SK-N-MC (cell line): ENCODE results near the gene GPX8.
A peak's percentile ranks its signal among the peaks of the same experiment; 100 is the strongest.

Experiments used
- DNase-seq: peaks from one replicate; pipeline ENCODE4 v3.0.0-alpha.2; 2011; ENCODE audit warnings: low read depth, low spot score
- H3K27ac ChIP-seq: fragments of 200-600 bp; sonication (generic); 2 replicates; pipeline ENCODE4 v1.5.1; 2016; ENCODE audit warnings: mixed run types
- H3K36me3 ChIP-seq: fragments of 200-600 bp; sonication (generic); 2 replicates; pipeline ENCODE4 v1.6.1; 2017; ENCODE audit warnings: antibody characterized with exemption, low read length, mixed read lengths; ENCODE audit not compliant: insufficient read depth
- H3K4me3 ChIP-seq: fragments of 200-600 bp; sonication (generic); 2 replicates; pipeline ENCODE4 v1.5.1; 2016
- H3K9ac ChIP-seq: fragments of 200-600 bp; sonication (generic); 2 replicates; pipeline ENCODE4 v1.8.0; 2017; ENCODE audit warnings: mixed run types, mixed read lengths; ENCODE audit not compliant: insufficient read length
- H3K9me3 ChIP-seq: fragments of 200-600 bp; sonication (generic); 2 replicates; pipeline ENCODE4 v1.6.1; 2017; ENCODE audit warnings: low read depth, mild to moderate bottlenecking, antibody characterized with exemption, low read length, moderate library complexity, mixed read lengths
- EZH2 ChIP-seq: fragments of 200-600 bp; sonication (generic); IDR thresholded peaks from one replicate; pipeline ENCODE4 v1.6.1; 2017; ENCODE audit warnings: antibody characterized with exemption
- FOXP2 ChIP-seq: optimal IDR thresholded peaks from 2 replicates; pipeline ENCODE3; 2011; ENCODE audit warnings: mild to moderate bottlenecking, moderate library complexity; ENCODE audit not compliant: insufficient read depth; ENCODE audit errors: extremely low read length, control extremely low read depth
- POLR2AphosphoS5 ChIP-seq: IDR thresholded peaks from 2 replicates; pipeline ENCODE4 v1.6.1; 2012; ENCODE audit warnings: mild to moderate bottlenecking, low read depth, low read length, borderline replicate concordance

Gene GPX8, protein sequence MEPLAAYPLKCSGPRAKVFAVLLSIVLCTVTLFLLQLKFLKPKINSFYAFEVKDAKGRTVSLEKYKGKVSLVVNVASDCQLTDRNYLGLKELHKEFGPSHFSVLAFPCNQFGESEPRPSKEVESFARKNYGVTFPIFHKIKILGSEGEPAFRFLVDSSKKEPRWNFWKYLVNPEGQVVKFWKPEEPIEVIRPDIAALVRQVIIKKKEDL

DNA sequence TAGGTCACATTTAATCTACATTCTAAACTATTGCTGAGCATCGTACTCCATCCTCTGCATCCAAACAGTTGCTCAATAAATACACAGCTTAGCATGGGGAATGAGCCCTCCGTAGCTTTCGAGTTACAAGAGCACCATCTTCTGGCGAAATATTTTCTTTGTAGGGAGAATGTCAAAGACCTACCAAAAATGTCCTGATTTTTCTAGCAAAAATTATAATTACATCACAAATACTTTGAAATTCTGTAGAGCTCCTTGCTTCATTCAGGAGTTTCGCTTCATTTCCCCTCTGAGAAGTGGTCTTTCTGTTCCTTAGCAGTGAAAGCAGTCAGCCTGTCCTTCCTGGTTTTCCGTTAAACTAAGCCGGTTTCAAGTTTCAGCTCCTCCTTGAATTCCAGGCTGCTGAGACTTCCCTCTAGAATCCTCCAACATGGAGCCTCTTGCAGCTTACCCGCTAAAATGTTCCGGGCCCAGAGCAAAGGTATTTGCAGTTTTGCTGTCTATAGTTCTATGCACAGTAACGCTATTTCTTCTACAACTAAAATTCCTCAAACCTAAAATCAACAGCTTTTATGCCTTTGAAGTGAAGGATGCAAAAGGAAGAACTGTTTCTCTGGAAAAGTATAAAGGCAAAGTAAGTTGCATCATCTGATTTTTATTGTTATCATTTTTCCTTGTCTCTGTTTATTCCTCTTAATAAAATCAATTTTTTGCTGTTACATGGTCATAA, at the start of gene GPX8:
Gene GPX8, plus strand, starts transcription at position 409 of the 730 bp plus-strand sequence. Its CDS starts 22 bp downstream, at position 431.
- no peaks in the 10 kb centered on the region for H3K9me3 ChIP-seq
- peaks cover 35% of the 10 kb centered on the region for H3K36me3 ChIP-seq
- peak; percentile 81 for DNase-seq
- TF ChIP-seq EZH2 (no peak), POLR2AphosphoS5 (peak; percentile 75), FOXP2 (no peak)
- peak within 1 kb of the TSS; percentile 94 for H3K9ac ChIP-seq
- peak within 1 kb of the TSS; percentile 93 for H3K27ac ChIP-seq
- H3K4me3 ChIP-seq: peak within 1 kb of the TSS; percentile 77

DNA sequence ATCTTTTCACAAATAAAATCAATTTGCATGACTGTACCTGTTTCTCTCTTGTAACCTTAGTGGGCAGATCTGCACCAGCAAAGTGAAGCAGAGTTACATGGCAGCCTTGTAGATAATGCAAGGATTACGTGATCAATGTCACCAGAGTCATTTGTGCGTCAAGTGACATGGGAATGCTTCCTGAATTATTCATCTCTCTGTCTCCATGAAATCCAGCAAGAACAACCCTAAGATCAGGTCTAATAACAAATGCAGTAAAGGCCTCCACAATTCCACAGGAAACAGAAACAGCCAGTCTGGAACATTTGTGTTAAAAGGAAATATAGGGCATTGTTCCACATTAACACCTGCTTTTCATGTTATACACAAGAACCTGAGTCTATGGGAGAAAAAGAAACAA, 49.8 kb upstream of the GPX8 start:
- DNase-seq: no peak
- no peak for TF ChIP-seq POLR2AphosphoS5
- TF ChIP-seq FOXP2: no peak
- TF ChIP-seq EZH2: no peak
- no peak overlapping the region for H3K4me3 ChIP-seq
- H3K27ac ChIP-seq: no peak overlapping the region
- no peaks in the 10 kb centered on the region; the same call in 1 of the 2 replicates for H3K9me3 ChIP-seq
- no peaks in the 10 kb centered on the region for H3K36me3 ChIP-seq
- H3K9ac ChIP-seq: no peak overlapping the region

DNA sequence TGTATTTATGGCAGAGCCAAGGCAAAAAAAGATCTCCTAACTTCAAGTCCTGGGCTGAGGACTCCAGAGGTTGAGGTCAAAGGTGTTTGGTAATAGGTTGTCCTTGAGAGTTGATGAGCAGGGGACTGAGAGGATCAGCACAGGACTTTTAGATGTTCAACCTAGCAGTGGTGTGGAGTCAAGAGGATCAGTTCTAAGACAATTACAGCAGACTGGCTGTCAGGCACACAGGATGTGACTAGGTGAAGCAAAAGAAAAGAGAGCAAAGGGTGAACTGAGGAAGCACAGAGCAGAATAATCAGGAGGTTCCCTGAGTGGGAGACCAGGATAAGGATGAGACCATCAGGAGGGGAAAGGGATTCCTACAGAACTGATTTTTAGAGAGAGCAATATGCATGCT, 46.6 kb upstream of the GPX8 start:
- Histone ChIP-seq H3K9me3 (no peaks in the 10 kb centered on the region; the same call in 1 of the 2 replicates), H3K4me3 (no peak overlapping the region), H3K27ac (no peak overlapping the region), H3K36me3 (no peaks in the 10 kb centered on the region), H3K9ac (no peak overlapping the region)
- TF ChIP-seq POLR2AphosphoS5 (no peak), FOXP2 (no peak), EZH2 (no peak)
- DNase-seq: no peak

DNA sequence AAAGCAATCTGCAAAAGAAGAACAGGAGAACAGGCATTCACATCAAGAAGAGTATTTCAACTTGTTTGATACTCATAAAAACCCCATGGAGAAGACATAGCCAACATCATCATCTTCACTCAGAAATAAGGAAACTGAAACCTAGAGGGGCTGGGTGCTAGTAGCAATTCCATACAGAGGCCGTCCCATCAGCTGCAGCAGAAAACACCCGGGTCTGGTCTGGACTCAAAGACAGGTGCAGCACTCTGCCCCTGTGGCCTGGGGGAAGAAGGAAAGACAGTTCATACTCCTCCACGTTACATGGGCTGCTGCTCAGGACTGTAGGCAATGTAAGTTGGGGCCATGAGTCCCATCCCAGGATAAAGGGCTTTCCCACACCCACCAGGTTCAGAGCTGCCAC, 45.9 kb upstream of the GPX8 start:
- no peak for DNase-seq
- TF ChIP-seq FOXP2: no peak
- TF ChIP-seq POLR2AphosphoS5: no peak
- TF ChIP-seq EZH2: no peak
- Histone ChIP-seq H3K36me3 (no peaks in the 10 kb centered on the region), H3K9ac (no peak overlapping the region), H3K9me3 (no peaks in the 10 kb centered on the region; the same call in 1 of the 2 replicates), H3K4me3 (no peak overlapping the region), H3K27ac (no peak overlapping the region)

DNA sequence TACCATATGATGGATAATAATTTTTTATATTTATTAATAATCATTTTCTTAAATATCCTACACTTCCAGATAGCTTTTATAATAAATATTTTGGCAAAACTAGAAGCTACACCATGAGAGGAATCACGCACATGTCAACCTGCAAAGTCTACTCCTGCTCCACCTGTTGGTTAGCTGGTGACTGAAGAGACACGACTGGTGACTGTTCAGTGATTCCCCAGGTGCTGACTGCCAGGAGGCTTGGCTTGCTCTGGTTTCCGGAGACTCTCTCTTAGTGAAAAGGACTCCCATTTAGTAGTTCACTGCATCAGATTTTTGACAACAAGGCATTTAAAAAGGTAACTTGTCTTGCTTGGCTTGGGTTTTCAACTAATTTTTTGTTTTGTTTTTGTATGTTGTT, 36.6 kb upstream of the GPX8 start:
- no peak for DNase-seq

DNA sequence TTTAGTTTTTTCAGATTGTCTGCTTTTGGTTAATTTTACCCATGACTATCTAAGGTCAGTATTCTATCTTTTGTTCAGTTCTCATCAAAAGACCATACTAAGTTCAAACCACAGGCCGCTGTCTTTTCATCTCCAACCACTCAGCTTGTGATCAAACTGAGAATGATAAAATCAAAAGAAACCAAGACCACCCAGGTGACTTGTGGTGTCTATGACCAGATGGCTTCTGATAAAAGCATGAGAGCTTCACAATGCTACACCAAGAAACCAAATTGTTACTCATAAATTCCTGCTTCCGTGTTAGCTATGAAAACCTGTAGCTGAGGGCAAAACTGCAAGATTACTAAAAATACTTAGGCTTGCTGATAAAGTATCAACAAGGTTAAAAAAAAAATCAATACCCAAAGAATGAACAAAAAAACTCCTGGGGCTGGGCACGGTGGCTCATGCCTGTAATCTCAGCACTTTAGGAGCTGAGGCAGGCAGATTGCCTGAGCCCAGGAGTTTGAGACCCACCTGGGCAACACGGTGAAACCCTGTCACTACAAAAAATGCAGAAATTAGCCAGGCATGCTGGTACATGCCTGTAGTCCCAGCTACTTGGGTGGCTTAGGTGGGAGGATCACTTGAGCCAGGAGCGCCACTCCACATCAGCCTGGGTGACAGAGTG, 25.8 kb upstream of the GPX8 start:
- no peak overlapping the region for H3K4me3 ChIP-seq
- no peak for DNase-seq
- H3K9me3 ChIP-seq: no peaks in the 10 kb centered on the region
- H3K9ac ChIP-seq: no peak overlapping the region
- no peak for TF ChIP-seq EZH2
- TF ChIP-seq POLR2AphosphoS5: no peak
- no peak for TF ChIP-seq FOXP2
- H3K36me3 ChIP-seq: no peaks in the 10 kb centered on the region
- no peak overlapping the region for H3K27ac ChIP-seq

More for the DNA sequence above, 36.6 kb upstream of the GPX8 start:
- H3K36me3 ChIP-seq: no peaks in the 10 kb centered on the region
- TF ChIP-seq POLR2AphosphoS5: no peak
- TF ChIP-seq FOXP2: no peak
- H3K9ac ChIP-seq: no peak overlapping the region
- H3K4me3 ChIP-seq: no peak overlapping the region
- H3K9me3 ChIP-seq: no peaks in the 10 kb centered on the region
- no peak overlapping the region for H3K27ac ChIP-seq

DNA sequence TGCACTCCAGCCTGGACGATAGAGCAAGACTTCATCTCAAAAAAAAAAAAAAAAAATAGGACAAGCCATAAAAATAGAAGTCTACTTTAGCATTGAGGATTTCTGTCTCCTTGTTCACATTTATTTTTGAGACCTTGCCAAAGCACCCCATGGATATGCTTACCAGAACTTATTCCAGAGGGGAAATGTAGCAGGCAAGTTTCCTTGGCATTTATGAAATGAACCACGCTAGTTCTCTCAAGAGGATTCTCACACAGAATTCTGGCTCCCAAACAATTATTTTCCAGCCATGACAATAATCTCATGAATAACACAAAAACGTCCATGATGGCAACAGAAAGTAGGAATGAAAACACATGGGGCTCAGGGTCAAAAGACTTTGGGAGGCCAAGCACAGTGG, 23.4 kb upstream of the GPX8 start:
- DNase-seq: peak; percentile 59
- Histone ChIP-seq H3K4me3 (no peak overlapping the region), H3K9me3 (no peaks in the 10 kb centered on the region), H3K9ac (no peak overlapping the region), H3K27ac (peak overlapping the region; percentile 55; the same call in 1 of the 2 replicates), H3K36me3 (no peaks in the 10 kb centered on the region)
- TF ChIP-seq FOXP2: no peak

DNA sequence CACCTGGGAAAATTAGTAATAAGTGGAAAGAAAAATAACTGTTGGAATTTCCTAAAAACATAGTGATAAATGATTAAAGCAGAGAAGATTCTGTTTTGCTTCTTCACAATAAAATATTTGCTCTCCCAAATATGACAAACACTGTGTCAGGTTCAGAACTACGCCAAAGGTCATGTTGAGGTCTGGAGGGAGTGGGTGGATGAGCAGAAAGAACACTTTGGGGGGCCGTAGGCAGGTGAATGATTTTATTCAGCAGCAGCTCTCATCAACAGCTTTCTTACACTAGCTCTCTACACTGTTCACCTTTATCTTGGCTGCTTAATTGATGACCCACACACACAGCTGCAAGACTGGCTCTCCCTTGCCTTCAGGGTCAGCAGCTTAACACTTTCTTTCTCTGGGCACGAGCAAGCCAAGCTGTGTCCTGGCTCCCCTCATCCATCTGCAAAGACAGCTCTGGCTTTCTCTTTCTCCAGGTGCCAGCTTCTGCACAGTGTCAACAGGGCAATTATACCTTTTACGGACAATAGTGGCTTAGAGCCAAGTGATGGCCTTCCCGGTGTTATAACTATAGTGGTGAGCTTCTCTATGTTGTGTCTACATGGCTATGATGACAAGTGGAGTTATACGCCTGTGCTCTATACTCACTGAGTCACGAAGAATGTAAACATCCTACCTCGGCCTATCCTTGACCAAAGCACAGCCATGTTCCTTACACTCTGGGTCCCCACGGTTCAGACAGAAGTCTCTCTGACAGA, 18.9 kb upstream of the GPX8 start:
- Histone ChIP-seq H3K27ac (no peak overlapping the region), H3K4me3 (no peak overlapping the region), H3K36me3 (no peaks in the 10 kb centered on the region), H3K9ac (no peak overlapping the region), H3K9me3 (no peaks in the 10 kb centered on the region)
- no peak for TF ChIP-seq FOXP2
- no peak for TF ChIP-seq POLR2AphosphoS5
- TF ChIP-seq EZH2: no peak
- no peak for DNase-seq
